ENCODE results near the gene ST8SIA2.

ST8SIA2 gene

DNA sequence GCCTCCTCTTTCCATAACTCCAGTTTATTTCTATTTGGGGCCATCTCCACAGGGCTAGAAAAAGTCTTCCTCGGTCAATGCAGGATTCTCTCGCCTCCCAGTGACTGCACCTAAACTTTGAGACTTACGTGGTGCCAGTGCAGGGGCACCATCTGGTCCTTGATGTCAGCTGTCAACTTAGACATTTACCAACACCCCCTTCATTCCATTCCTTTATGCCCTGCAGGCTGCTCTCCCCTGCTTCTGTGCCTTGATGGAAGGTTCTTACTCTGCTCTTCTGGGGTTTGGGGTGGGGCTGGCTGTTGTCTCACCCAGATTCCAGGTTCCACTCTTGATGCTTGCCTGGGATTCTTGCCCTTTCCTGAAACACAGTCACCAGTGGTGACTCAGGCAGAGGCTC is 101.8 kb downstream of the ST8SIA2 start:
- TF ChIP-seq REST (IDR thresholded peaks at IDR 0.05; ENCODE audit: insufficient read depth in 1 of 2, low read depth in 2 of 2, low read length in 2 of 2) (no peak), SIN3A (IDR thresholded peaks at IDR 0.05; ENCODE audit: borderline replicate concordance, insufficient read depth, low read length) (no peak), POLR2AphosphoS5 (IDR thresholded peaks at IDR 0.05; ENCODE audit: low read depth, low read length) (no peak), TAF1 (IDR thresholded peaks at IDR 0.05; ENCODE audit: borderline replicate concordance, insufficient read depth, low read length) (no peak), FOXP2 (optimal IDR thresholded peaks at IDR 0.05; ENCODE audit: borderline replicate concordance, extremely low read depth, extremely low read length, insufficient read depth) (no peak)

DNA sequence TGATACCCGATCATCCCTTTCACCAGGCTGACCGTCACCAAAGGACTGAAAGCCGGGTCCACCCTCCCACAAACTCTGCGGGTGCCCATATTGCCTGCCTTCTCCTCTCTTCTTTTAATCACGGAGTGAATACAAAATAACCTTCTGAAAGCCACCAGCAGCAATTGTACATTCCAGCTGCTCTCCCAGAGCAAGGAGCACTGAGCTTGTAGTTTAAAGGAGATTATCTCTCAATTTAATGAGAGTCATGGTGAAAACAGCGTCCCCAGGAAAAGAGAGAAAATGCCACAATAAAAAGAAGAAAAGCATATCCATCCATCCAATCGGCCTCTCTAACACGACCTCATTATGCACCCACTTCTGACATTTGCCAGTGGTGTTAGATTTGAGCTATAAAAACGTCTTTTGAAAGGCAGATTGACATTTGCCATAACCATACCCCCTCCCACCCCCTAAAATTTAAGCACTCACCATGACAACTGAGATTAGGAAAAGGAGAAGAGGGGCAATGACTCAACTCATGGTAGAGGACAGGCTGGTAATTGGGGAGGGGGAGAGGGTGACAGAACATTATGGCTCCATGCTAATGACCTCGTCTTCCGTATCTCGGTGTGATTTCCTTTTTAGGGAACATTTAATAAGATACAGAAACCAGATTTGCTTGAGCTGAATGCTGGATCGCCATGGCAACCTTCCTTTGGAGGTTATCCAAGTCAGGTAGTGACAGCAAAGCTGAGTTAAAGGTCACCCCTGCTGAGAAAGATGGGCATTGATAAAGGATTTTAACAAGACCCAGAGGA is 106.2 kb downstream of the ST8SIA2 start:
- TF ChIP-seq SIN3A (IDR thresholded peaks at IDR 0.05; ENCODE audit: borderline replicate concordance, insufficient read depth, low read length) = no peak
- TF ChIP-seq FOXP2 (optimal IDR thresholded peaks at IDR 0.05; ENCODE audit: borderline replicate concordance, extremely low read depth, extremely low read length, insufficient read depth) = no peak
- TF ChIP-seq REST (IDR thresholded peaks at IDR 0.05; ENCODE audit: insufficient read depth in 1 of 2, low read depth in 2 of 2, low read length in 2 of 2) = no peak

DNA sequence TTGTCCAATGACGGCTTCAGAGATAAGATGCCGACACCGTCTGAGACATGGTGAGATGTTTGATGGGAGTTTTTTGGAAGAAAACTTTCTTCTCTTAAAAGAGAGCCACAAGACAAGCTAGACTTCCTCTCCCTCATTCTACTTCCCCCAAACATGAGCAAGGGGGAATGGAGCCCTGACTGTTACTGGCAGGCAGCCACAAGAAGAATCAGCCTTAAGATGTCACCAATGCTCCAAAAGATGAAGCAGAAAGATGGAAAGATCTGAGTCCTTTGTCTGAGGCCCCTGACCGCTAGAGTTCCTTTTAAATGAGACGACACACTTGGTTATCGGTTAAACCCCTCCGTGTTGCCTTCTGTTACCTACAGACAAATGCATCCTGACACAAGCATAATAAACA is 108.7 kb downstream of the ST8SIA2 start:
- TF ChIP-seq REST (IDR thresholded peaks at IDR 0.05; ENCODE audit: insufficient read depth in 1 of 2, low read depth in 2 of 2, low read length in 2 of 2) (no peak), FOXP2 (optimal IDR thresholded peaks at IDR 0.05; ENCODE audit: borderline replicate concordance, extremely low read depth, extremely low read length, insufficient read depth) (no peak), SIN3A (IDR thresholded peaks at IDR 0.05; ENCODE audit: borderline replicate concordance, insufficient read depth, low read length) (no peak), TAF1 (IDR thresholded peaks at IDR 0.05; ENCODE audit: borderline replicate concordance, insufficient read depth, low read length) (no peak), POLR2AphosphoS5 (IDR thresholded peaks at IDR 0.05; ENCODE audit: low read depth, low read length) (no peak)

GRCh38 chr15:92502930-92503857 is 109.5 kb downstream of the ST8SIA2 start:
- TF ChIP-seq TAF1 (IDR thresholded peaks at IDR 0.05; ENCODE audit: borderline replicate concordance, insufficient read depth, low read length) = no peak
- no peak for TF ChIP-seq FOXP2 (optimal IDR thresholded peaks at IDR 0.05; ENCODE audit: borderline replicate concordance, extremely low read depth, extremely low read length, insufficient read depth)
- TF ChIP-seq SIN3A (IDR thresholded peaks at IDR 0.05; ENCODE audit: borderline replicate concordance, insufficient read depth, low read length) = no peak
- TF ChIP-seq REST (IDR thresholded peaks at IDR 0.05; ENCODE audit: insufficient read depth in 1 of 2, low read depth in 2 of 2, low read length in 2 of 2) = no peak
- no peak for TF ChIP-seq POLR2AphosphoS5 (IDR thresholded peaks at IDR 0.05; ENCODE audit: low read depth, low read length)
